Measurements from ENCODE around the gene STUB1. TPM values are rescaled to one million over a fixed set of nuclear protein-coding genes. Genes with fewer than 3 reads are reported as not detected.

STUB1 gene
- total and polyA plus RNA-seq, 2 of the 8 experiments (the other 6 are each of a cell fraction or from before 2014, with no cell fraction given) = 89.9 to 103 TPM

- TF ChIP-seq YY1 (IDR thresholded peaks at IDR 0.05; ENCODE audit: low read depth, low read length) = no peak
- TF ChIP-seq HDAC2 (IDR thresholded peaks at IDR 0.05; ENCODE audit: borderline replicate concordance in 1 of 2, low read depth in 2 of 2, low read length in 2 of 2) = no peak
Measured at GRCh38 chr16:634051-634670, 46.0 kb upstream of the STUB1 start (continued).
